GM06990 (cell line): ENCODE results near the gene KANSL1.

Experiments
- DNase-seq: peaks from one replicate; pipeline ENCODE4 v3.0.0-alpha.2; 2011; ENCODE audit not compliant: insufficient read length; ENCODE audit errors: extremely low read depth
- H3K27me3 ChIP-seq: replicated peaks from 2 replicates; pipeline ENCODE4 v1.6.0; 2011; ENCODE audit warnings: low read length; ENCODE audit not compliant: control insufficient read depth, insufficient read depth
- H3K36me3 ChIP-seq: 2 replicates; pipeline ENCODE4 v1.5.1; 2011; ENCODE audit warnings: low read length; ENCODE audit not compliant: control insufficient read depth, insufficient read depth
- H3K4me3 ChIP-seq: replicated peaks from 2 replicates; pipeline ENCODE4 v1.5.1; 2011; ENCODE audit warnings: low read depth, mild to moderate bottlenecking, control low read depth, low read length
- TF ChIP-seq, protein P1 (sequence below): IDR thresholded peaks from 2 replicates; pipeline ENCODE4 v1.5.1; 2011; ENCODE audit warnings: low read length, control low read depth, mild to moderate bottlenecking, inconsistent platforms; ENCODE audit not compliant: insufficient read depth, poor library complexity, severe bottlenecking

Gene KANSL1

DNA sequence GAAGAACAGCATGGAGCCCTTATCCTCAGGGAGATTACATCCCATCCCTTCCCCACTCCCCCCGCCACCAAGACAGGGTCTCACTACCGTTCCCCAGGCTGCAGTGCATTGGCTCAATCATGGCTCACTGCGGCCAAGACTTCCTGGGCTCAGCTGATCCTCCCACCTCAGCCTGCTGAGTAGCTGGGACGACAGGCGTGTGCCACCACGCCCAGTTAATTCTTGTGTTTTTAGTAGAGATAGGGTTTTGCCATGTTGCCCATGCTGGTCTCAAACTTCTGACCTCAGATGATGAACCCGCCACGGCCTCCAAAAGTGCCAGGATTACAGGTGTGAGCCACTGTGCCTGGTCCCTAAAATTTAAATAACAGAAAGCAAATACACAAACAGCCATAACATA is 145.4 kb downstream of the KANSL1 start:
- no peak overlapping the region for H3K4me3 ChIP-seq
- peaks cover 10% of the 10 kb centered on the region for H3K36me3 ChIP-seq
- TF ChIP-seq, protein P1, sequence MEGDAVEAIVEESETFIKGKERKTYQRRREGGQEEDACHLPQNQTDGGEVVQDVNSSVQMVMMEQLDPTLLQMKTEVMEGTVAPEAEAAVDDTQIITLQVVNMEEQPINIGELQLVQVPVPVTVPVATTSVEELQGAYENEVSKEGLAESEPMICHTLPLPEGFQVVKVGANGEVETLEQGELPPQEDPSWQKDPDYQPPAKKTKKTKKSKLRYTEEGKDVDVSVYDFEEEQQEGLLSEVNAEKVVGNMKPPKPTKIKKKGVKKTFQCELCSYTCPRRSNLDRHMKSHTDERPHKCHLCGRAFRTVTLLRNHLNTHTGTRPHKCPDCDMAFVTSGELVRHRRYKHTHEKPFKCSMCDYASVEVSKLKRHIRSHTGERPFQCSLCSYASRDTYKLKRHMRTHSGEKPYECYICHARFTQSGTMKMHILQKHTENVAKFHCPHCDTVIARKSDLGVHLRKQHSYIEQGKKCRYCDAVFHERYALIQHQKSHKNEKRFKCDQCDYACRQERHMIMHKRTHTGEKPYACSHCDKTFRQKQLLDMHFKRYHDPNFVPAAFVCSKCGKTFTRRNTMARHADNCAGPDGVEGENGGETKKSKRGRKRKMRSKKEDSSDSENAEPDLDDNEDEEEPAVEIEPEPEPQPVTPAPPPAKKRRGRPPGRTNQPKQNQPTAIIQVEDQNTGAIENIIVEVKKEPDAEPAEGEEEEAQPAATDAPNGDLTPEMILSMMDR = no peak
- no peak for DNase-seq
- no peaks in the 10 kb centered on the region for H3K27me3 ChIP-seq

DNA sequence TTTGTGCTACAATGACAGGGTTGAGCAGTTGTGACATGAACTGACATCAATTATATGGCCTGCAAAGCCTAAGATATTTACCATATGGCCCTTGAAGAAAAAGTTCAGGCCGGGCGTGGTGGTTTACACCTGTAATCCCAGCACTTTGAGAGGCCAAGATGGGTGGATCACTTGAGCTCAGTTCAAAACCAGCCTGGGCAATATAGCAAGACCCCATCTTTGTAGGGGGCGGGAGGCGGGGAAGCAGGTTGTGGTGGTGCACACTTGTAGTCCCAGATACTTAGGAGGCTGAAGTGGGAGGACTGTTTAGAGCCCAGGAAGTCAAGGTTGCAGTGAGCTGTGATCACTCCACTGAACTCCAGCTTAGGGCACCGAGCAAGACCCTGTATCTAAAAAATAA is 145.8 kb downstream of the KANSL1 start:
- Histone ChIP-seq H3K27me3 (no peaks in the 10 kb centered on the region), H3K4me3 (no peak overlapping the region), H3K36me3 (peaks cover 10% of the 10 kb centered on the region)
- TF ChIP-seq, protein P1 = no peak
- DNase-seq = no peak

DNA sequence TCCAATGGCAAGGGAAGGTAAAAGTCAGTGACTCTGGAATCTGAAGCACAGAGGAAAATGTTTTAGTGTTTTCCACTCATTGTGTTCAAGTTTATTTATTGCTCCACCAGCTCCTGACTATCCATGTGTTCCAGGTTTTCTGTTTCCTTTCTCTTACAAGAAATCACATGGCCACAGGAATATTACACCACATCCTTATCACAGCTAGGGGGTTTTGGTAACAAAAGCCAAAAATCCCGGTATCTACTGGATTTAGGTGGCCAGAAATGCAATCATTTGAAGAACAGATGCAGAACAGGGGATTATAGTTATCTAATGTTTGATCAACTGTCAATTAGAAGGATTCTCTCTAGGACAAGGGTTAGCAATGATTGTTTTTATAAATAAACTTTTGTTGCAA is 146.3 kb downstream of the KANSL1 start:
- TF ChIP-seq, protein P1 = no peak
- H3K36me3 ChIP-seq = peaks cover 12% of the 10 kb centered on the region
- DNase-seq = no peak

DNA sequence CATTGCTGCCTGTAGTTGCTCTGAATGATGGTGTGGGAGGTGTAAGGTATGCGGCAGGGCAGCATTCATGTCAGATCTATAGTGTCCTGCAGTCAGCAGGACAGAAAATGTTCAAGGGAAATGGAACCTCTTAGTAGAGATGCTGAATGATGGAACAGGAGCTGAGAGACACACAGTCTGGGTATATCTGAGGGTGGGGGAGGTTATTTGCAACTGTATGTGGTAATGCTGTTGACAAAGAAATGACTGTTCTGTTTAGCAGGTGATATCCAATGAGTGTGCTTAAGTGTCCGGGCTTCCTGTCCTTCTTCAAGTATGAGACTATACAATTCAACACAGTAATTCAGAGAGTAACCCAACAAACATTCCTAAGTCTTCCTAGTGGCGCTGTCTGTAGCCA is 147.6 kb downstream of the KANSL1 start:
- H3K4me3 ChIP-seq = no peak overlapping the region
- peaks cover 12% of the 10 kb centered on the region for H3K36me3 ChIP-seq
- DNase-seq = no peak
- no peaks in the 10 kb centered on the region for H3K27me3 ChIP-seq
- TF ChIP-seq, protein P1 = no peak

More for the DNA sequence above, 146.3 kb downstream of the KANSL1 start:
- no peak overlapping the region for H3K4me3 ChIP-seq
- H3K27me3 ChIP-seq = no peaks in the 10 kb centered on the region

DNA sequence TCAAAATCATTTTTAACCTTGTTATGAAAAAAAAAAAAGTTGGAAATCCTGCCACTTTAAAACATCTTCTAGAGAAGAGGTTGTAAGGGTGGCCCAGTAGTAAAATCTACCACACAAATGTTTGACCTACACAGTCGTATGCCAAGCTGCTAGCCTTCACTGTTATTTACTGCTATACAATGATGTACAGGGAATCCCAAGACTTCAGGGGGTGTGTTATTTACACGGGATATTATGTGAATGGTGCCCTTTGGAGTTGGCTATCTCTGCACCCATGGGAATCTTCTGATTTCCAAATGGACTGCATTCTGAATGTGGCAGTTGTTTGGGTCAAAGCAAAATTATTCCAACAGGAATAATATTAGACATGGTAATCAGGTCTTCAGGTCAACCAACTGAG is 148.2 kb downstream of the KANSL1 start:
- Histone ChIP-seq H3K4me3 (no peak overlapping the region), H3K27me3 (no peaks in the 10 kb centered on the region), H3K36me3 (peaks cover 12% of the 10 kb centered on the region)
- no peak for DNase-seq
- TF ChIP-seq, protein P1 = no peak

DNA sequence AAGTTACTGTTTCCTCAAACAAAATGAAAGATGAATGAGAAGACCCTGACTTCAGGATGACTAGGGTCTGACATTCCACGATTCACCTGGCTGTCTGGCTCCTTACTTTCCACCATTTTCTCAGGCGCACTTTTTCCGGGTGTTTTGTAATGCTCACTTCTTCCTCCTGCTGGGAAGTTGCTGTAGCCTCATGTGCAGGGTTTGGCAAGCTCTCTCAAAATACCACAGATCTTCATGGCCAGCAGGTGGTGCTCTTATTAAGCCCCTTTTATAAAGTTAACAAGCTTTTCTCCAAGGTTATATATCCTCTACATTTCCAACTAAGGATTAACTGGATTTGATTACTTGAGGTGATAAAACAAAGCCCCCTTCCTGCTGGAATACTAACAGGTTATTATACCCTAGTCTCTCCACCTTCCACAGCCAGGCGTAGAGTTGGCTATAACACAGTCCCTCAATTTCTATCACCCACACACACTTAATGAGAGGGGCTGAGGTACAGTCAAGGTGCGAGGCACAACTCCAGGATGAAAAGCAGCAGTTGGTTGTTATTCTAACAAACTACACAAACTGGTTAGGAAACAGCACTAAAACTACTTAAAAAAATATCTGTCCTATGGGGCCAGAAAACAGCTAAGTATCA is 148.8 kb downstream of the KANSL1 start:
- TF ChIP-seq, protein P1 = peak; percentile 71
- peaks cover 14% of the 10 kb centered on the region for H3K36me3 ChIP-seq
- no peak overlapping the region for H3K4me3 ChIP-seq
- H3K27me3 ChIP-seq = no peaks in the 10 kb centered on the region
- no peak for DNase-seq
